ENCODE results near the gene FAM193B. TPM values are rescaled to one million over a fixed set of nuclear protein-coding genes. Genes with fewer than 3 reads are reported as not detected.

FAM193B gene
- total RNA-seq, 1 experiment from 2014 or later: 58.5 TPM

DNA sequence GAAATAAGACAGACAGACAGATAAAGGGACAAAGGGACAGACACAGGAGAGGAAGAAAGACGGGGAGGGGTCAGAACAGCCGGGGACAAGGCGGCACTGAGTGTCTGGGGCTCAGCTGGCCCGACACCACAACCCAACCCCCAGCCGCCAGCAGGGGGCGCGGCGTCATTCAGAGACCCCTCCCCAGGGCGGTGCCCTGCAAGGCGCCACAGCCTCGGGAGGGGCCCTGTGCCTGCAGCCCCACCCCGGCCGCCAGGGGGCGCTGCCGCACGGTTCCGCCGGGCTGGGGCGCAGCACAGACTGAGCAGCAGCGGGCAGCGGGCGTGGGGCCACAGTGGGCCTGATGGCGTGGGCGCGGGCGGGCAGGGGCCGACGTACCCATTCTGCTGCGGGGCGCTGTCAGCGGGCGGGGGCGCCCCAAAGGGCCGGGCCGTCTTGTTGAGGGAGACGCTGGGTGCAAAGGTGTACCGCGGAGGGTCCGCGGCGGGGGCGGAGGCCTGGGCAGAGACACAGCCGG lies 62.9 kb downstream of the FAM193B start:
- POLR2A ChIA-PET: no interaction called here
- CTCF ChIA-PET: interaction anchor here (0.7 to 1.3 kb wide), 2 partner anchors 9 to 11 kb away, joined by 3 to 7 read pairs; no protein-coding TSS in a partner anchor
- H3K9me3 ChIP-seq (ENCODE audit: control insufficient read depth, insufficient read depth, low read depth, low read length): no peaks in the 10 kb centered on the region
- peaks cover 3% of the 10 kb centered on the region; the same call in 1 of the 2 replicates for H3K36me3 ChIP-seq (ENCODE audit: control insufficient read depth, insufficient read depth, low read length)
- H3K27ac ChIP-seq (ENCODE audit: low read length): no peak overlapping the region
- H3K27me3 ChIP-seq (ENCODE audit: control insufficient read depth, insufficient read depth, low read length): no peaks in the 10 kb centered on the region
- ATAC-seq: peak; percentile 79
- peaks cover 30% of the 10 kb centered on the region for H3K4me1 ChIP-seq (ENCODE audit: control insufficient read depth, insufficient read depth, low read length)
- in situ Hi-C loops (cut with HindIII; ENCODE audit: low pct_unique_long_range_greater_than_20kb, low sequenced_read_pairs): no loop called here
- DNase-seq (ENCODE audit: low read depth, low spot score): no peak
- no TSS peak for BruUV-seq (replicated peaks)
- TF ChIP-seq, protein P1, sequence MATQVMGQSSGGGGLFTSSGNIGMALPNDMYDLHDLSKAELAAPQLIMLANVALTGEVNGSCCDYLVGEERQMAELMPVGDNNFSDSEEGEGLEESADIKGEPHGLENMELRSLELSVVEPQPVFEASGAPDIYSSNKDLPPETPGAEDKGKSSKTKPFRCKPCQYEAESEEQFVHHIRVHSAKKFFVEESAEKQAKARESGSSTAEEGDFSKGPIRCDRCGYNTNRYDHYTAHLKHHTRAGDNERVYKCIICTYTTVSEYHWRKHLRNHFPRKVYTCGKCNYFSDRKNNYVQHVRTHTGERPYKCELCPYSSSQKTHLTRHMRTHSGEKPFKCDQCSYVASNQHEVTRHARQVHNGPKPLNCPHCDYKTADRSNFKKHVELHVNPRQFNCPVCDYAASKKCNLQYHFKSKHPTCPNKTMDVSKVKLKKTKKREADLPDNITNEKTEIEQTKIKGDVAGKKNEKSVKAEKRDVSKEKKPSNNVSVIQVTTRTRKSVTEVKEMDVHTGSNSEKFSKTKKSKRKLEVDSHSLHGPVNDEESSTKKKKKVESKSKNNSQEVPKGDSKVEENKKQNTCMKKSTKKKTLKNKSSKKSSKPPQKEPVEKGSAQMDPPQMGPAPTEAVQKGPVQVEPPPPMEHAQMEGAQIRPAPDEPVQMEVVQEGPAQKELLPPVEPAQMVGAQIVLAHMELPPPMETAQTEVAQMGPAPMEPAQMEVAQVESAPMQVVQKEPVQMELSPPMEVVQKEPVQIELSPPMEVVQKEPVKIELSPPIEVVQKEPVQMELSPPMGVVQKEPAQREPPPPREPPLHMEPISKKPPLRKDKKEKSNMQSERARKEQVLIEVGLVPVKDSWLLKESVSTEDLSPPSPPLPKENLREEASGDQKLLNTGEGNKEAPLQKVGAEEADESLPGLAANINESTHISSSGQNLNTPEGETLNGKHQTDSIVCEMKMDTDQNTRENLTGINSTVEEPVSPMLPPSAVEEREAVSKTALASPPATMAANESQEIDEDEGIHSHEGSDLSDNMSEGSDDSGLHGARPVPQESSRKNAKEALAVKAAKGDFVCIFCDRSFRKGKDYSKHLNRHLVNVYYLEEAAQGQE (IDR thresholded peaks at IDR 0.05; ENCODE audit: insufficient read depth in 1 of 2, low read depth in 2 of 2, low read length in 1 of 2): no peak
- TF ChIP-seq, protein P2, sequence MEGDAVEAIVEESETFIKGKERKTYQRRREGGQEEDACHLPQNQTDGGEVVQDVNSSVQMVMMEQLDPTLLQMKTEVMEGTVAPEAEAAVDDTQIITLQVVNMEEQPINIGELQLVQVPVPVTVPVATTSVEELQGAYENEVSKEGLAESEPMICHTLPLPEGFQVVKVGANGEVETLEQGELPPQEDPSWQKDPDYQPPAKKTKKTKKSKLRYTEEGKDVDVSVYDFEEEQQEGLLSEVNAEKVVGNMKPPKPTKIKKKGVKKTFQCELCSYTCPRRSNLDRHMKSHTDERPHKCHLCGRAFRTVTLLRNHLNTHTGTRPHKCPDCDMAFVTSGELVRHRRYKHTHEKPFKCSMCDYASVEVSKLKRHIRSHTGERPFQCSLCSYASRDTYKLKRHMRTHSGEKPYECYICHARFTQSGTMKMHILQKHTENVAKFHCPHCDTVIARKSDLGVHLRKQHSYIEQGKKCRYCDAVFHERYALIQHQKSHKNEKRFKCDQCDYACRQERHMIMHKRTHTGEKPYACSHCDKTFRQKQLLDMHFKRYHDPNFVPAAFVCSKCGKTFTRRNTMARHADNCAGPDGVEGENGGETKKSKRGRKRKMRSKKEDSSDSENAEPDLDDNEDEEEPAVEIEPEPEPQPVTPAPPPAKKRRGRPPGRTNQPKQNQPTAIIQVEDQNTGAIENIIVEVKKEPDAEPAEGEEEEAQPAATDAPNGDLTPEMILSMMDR (IDR thresholded peaks at IDR 0.05): peak; percentile 99
- 0 out of 2 replicates have a peak, but pooled peaks have one; percentile 37 for TF ChIP-seq POLR2AphosphoS5 (IDR thresholded peaks at IDR 0.05; ENCODE audit: low read depth, low read length)
- H3K4me3 ChIP-seq (ENCODE audit: low read depth in 2 of 2, low read length in 2 of 2): no peak overlapping the region
- intact Hi-C loops (cut with micrococcal nuclease; ENCODE audit: unreplicated experiment): no loop called here

DNA sequence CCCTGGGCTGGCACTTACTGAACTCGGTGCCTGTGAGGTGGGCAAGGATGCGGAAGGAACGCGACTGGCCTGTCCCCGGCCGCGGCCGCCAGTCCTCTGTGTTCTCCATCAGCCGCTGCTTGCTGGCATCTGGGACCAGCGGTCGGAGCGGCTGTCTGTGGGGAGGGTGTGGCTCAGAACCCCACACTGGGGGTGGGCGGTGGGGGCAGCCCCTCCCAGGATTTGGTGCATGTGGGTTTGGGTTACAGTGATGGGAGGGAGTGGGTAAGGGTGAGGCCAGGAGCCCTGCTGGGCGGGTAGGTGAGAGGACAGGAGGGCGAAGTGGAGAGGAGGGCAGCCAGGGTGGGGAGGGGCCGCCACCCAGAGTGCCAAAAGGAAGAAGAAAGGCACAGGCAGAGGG lies 63.4 kb downstream of the FAM193B start:
- H3K27ac ChIP-seq (ENCODE audit: low read length): no peak overlapping the region
- in situ Hi-C loops (cut with HindIII; ENCODE audit: low pct_unique_long_range_greater_than_20kb, low sequenced_read_pairs): no loop called here
- ChIA-PET POLR2A (no interaction called here), CTCF (no interaction called here)
- no peak for ATAC-seq
- peaks cover 3% of the 10 kb centered on the region; the same call in 1 of the 2 replicates for H3K36me3 ChIP-seq (ENCODE audit: control insufficient read depth, insufficient read depth, low read length)
- peaks cover 25% of the 10 kb centered on the region for H3K4me1 ChIP-seq (ENCODE audit: control insufficient read depth, insufficient read depth, low read length)
- no peak for DNase-seq (ENCODE audit: low read depth, low spot score)
- no peaks in the 10 kb centered on the region for H3K9me3 ChIP-seq (ENCODE audit: control insufficient read depth, insufficient read depth, low read depth, low read length)
- intact Hi-C loops (cut with micrococcal nuclease; ENCODE audit: unreplicated experiment): no loop called here
- no peak for TF ChIP-seq POLR2AphosphoS5 (IDR thresholded peaks at IDR 0.05; ENCODE audit: low read depth, low read length)
- TF ChIP-seq, protein P2 (IDR thresholded peaks at IDR 0.05): no peak
- TF ChIP-seq, protein P1 (IDR thresholded peaks at IDR 0.05; ENCODE audit: insufficient read depth in 1 of 2, low read depth in 2 of 2, low read length in 1 of 2): no peak
- TF ChIP-seq TCF7L2 (IDR thresholded peaks at IDR 0.05; ENCODE audit: low read depth, low read length): no peak
- no peak for TF ChIP-seq SIN3A (IDR thresholded peaks at IDR 0.05; ENCODE audit: borderline replicate concordance, insufficient read depth, low read depth, low read length)
- BruUV-seq (replicated peaks): no TSS peak
- no peaks in the 10 kb centered on the region for H3K27me3 ChIP-seq (ENCODE audit: control insufficient read depth, insufficient read depth, low read length)
- H3K4me3 ChIP-seq (ENCODE audit: low read depth in 2 of 2, low read length in 2 of 2): no peak overlapping the region

Measured in Panc1 (cell line).